Effector CD4-positive, alpha-beta T cell (primary cell): Measurements from ENCODE around the gene RBMY1A1. TPM values are rescaled to one million over a fixed set of nuclear protein-coding genes. Genes with fewer than 3 reads are reported as not detected.
"Not testable (repeated sequence)": the region's sequence is repeated elsewhere in the genome, so short reads cannot be mapped to it uniquely, and the experiment has no call there.

Experiments used
- DNase-seq: peaks from one replicate; pipeline ENCODE4 v3.0.0-alpha.2; 2020
- total RNA-seq: gene quantifications from one replicate; lab custom pipeline; 2026; lab: John Stamatoyannopoulos, UW

Gene RBMY1A1
- not detected for total RNA-seq

DNA sequence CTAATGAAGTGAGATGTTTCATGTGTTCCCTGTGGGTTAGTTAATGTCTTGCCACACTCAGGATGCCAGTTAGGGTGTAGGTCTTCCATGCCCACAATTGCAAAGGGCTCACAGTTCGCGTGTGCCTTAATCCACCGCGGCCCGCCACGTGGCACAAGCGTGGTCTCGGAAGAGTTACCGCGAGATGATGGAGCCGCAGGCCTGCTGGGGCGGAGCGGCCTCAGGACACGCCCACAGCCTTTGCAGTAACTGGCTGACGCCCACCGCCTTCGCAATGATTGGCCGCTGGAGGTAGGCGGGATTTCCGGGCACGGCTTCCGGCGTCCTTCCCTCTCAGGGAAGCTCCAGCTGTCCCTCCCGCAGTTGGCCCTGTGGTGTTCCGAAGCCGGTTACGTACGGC, at the start of gene RBMY1A1:
Gene RBMY1A1 (plus strand): TSS at position 301 of the 400 bp plus-strand sequence. CDS start 2,013 bp downstream, outside the sequence.
- DNase-seq: not testable (repeated sequence)

DNA sequence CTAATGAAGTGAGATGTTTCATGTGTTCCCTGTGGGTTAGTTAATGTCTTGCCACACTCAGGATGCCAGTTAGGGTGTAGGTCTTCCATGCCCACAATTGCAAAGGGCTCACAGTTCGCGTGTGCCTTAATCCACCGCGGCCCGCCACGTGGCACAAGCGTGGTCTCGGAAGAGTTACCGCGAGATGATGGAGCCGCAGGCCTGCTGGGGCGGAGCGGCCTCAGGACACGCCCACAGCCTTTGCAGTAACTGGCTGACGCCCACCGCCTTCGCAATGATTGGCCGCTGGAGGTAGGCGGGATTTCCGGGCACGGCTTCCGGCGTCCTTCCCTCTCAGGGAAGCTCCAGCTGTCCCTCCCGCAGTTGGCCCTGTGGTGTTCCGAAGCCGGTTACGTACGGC, 23.6 kb upstream of the RBMY1A1 start, which contains the start of gene RBMY1B:
Gene RBMY1B (plus strand): TSS at position 301 of the 400 bp plus-strand sequence. CDS start 2,013 bp downstream, outside the sequence.
- not testable (repeated sequence) for DNase-seq

DNA sequence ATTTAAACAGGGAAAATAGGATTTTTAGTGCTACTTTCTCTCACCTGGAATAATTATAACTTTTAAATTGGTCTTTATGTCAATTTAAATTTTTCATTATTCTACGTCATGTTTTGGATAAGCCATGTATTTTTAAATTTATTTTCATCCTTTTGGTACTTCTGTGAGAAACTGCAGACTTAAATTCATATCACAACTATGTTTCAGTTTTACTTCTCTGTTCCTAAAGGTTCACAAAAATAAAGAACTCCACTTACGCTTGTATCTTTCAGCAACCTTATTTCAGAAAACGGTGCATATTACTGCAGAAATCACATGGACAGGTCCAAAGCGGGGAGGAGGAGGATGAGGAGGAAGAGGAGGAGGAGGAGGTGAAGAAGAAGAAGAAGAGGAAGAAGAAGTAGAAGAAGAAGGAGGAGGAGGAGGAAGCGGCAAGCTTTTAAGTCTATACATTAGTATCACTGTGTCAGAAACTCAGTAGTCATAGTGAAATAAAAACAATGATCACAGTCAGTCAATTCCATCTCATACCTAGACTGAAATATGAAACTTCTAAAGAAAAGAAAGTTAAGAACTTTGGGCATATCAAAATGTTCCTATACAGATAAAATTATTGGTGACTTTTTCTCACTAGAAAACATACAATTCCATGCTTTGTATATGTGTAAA, 24.8 kb downstream of the RBMY1A1 start:
- not testable (repeated sequence) for DNase-seq

DNA sequence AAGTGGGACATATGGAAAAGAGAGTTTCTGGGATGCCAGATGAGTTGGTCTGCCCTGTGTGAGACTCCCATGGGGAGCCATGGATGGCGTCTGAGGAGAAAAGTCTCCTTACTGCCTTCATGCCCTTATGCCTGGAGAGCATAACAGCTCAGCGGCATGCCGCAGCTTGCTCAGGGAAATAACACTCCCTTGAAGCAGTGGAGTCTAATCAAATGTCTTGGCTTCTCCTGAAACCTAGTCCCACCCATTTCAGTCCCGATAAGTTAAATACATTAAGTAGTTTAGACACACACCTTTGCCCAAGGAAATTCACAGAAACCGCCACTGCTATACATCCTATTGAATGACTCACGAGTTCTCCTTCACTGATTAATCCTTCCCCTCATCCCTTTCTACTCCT, 50.8 kb downstream of the RBMY1A1 start:
- DNase-seq: no peak

GRCh38 chrY:21586454-21586853, 51.8 kb downstream of the RBMY1A1 start:
- not testable (repeated sequence) for DNase-seq

DNA sequence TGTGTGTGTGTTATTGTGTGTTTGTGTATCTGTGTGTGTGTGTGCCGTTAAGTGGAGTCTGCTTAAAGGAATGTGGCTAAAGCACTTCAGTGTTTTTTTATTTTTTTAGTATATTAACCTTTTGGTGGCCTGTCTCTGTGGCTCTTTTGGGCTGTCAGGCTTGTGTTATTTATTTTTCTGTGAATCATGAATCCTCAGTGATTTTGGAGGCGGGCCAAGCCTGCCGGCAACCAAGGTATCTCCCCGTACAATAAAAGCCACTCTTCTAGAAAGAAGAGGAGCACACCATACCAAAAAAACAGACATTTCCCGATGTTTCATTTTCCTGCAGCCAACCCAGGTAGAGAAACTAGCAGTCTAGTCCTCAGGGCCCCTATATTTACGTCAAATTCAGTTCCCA, 57.4 kb downstream of the RBMY1A1 start:
- DNase-seq: no peak

DNA sequence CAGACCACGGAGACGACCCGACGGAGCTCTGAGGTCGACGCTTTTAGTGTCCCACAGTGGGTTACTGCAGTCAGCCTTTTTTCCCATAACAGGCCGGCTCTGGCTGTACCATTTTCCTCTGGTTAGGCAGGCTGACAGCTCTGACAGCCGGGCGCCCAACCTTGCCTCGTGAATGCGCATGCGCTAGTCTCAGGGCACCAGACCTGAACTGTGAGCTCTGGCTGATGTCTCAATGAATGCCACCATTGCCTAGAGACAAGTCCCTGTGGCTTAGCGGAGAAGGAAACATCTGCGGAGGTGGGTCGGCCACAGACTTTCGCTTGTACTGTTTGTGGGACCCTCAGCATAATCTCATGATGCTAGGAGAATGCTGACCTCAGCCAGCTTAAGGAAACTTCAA, 61.6 kb downstream of the RBMY1A1 start:
- DNase-seq: not testable (repeated sequence)
